Neural cell (in vitro differentiated cells): Measurements from ENCODE around the gene SUPT3H. TPM values are rescaled to one million over a fixed set of nuclear protein-coding genes. Genes with fewer than 3 reads are reported as not detected.

Experiments
- H2AFZ ChIP-seq: fragments of 200-600, 300-800 bp; sonication (generic), shearing (Covaris generic); 2 replicates; pipeline ENCODE4 v1.6.0; 2014; ENCODE audit warnings: low read depth, mild to moderate bottlenecking, antibody characterized with exemption, low read length, moderate library complexity
- H3F3A ChIP-seq: fragments of 200-600 bp; shearing (Covaris generic); 2 replicates; pipeline ENCODE4 v1.6.1; 2016; ENCODE audit warnings: mild to moderate bottlenecking, moderate library complexity, mixed read lengths, antibody characterized with exemption, low read length; ENCODE audit not compliant: insufficient read depth, poor library complexity, severe bottlenecking
- H3K27ac ChIP-seq: fragments of 200-600, 300-800 bp; sonication (generic), shearing (Covaris generic); 2 replicates; pipeline ENCODE4 v1.5.1; 2014; ENCODE audit warnings: mild to moderate bottlenecking, low read length, moderate library complexity
- H3K27me3 ChIP-seq: fragments of 300-800, 200-600 bp; sonication (generic), shearing (Covaris generic); 2 replicates; pipeline ENCODE4 v1.6.0; 2014; ENCODE audit warnings: mild to moderate bottlenecking, low read depth, low read length, moderate library complexity; ENCODE audit not compliant: insufficient read depth
- H3K36me3 ChIP-seq: fragments of 300-800, 200-600 bp; sonication (generic), shearing (Covaris generic); 2 replicates; pipeline ENCODE4 v1.5.1; 2014; ENCODE audit warnings: mild to moderate bottlenecking, antibody characterized with exemption, low read length, moderate library complexity; ENCODE audit not compliant: insufficient read depth
- H3K4me2 ChIP-seq: fragments of 300-800, 200-600 bp; sonication (generic), shearing (Covaris generic); 2 replicates; pipeline ENCODE4 v1.6.0; 2014; ENCODE audit warnings: mild to moderate bottlenecking, low read length
- H3K4me3 ChIP-seq: fragments of 300-800, 200-600 bp; sonication (generic), shearing (Covaris generic); 2 replicates; pipeline ENCODE4 v1.5.1; 2014; ENCODE audit warnings: mild to moderate bottlenecking, low read length, moderate library complexity
- H3K79me2 ChIP-seq: fragments of 200-600 bp; shearing (Covaris generic); replicated peaks from 2 replicates; pipeline ENCODE4 v1.6.0; 2014; ENCODE audit warnings: mild to moderate bottlenecking, low read length, moderate library complexity; ENCODE audit not compliant: insufficient read depth
- H3K9ac ChIP-seq: fragments of 300-800, 200-600 bp; sonication (generic), shearing (Covaris generic); 2 replicates; pipeline ENCODE4 v1.6.1; 2016; ENCODE audit warnings: mild to moderate bottlenecking, low read length, mixed read lengths
- H3K9me2 ChIP-seq: fragments of 200-600 bp; shearing (Covaris generic); 2 replicates; pipeline ENCODE4 v1.6.1; 2016; ENCODE audit warnings: mild to moderate bottlenecking, low read length, mixed read lengths; ENCODE audit not compliant: insufficient read depth
- H3K9me3 ChIP-seq: fragments of 200-600, 300-800 bp; sonication (generic), shearing (Covaris generic); 2 replicates; pipeline ENCODE4 v1.6.1; 2016; ENCODE audit warnings: mild to moderate bottlenecking, mixed run types, low read length, moderate library complexity, mixed read lengths
- H4K20me1 ChIP-seq: fragments of 200-600 bp; shearing (Covaris generic); 2 replicates; pipeline ENCODE4 v1.6.1; 2016; ENCODE audit warnings: mild to moderate bottlenecking, mixed run types; ENCODE audit not compliant: insufficient read depth
- CTCF ChIP-seq: fragments of 450-650 bp; IDR thresholded peaks from 2 replicates; pipeline ENCODE4 v1.5.1; 2014; ENCODE audit warnings: antibody characterized with exemption, mild to moderate bottlenecking, moderate library complexity; ENCODE audit not compliant: poor library complexity, severe bottlenecking
- EP300 ChIP-seq: fragments of 450-650 bp; conservative IDR thresholded peaks from 2 replicates; pipeline ENCODE4 v1.6.1; 2014; ENCODE audit warnings: antibody characterized with exemption, mild to moderate bottlenecking, moderate library complexity; ENCODE audit not compliant: poor library complexity, severe bottlenecking
- EZH2 ChIP-seq: fragments of 200-600, 300-800 bp; shearing (Covaris generic), sonication (generic); IDR thresholded peaks from 2 replicates; pipeline ENCODE4 v1.6.1; 2014; ENCODE audit warnings: antibody characterized with exemption, low read length, borderline replicate concordance, mild to moderate bottlenecking; ENCODE audit not compliant: insufficient read depth, poor library complexity, severe bottlenecking
- MXI1 ChIP-seq: fragments of 450-650 bp; conservative IDR thresholded peaks from 2 replicates; pipeline ENCODE4 v1.6.1; 2014; ENCODE audit warnings: antibody characterized with exemption, mild to moderate bottlenecking; ENCODE audit not compliant: poor library complexity, severe bottlenecking
- POLR2AphosphoS5 ChIP-seq: IDR thresholded peaks from 2 replicates; pipeline ENCODE4 v1.6.1; 2012
- RAD21 ChIP-seq: fragments of 450-650 bp; conservative IDR thresholded peaks from 2 replicates; pipeline ENCODE4 v1.6.1; 2014; ENCODE audit warnings: antibody characterized with exemption, mild to moderate bottlenecking, moderate library complexity
- REST ChIP-seq: IDR thresholded peaks from 2 replicates; pipeline ENCODE4 v1.6.1; 2012; ENCODE audit warnings: borderline replicate concordance
- SMC3 ChIP-seq: fragments of 450-650 bp; conservative IDR thresholded peaks from 2 replicates; pipeline ENCODE4 v1.6.1; 2014; ENCODE audit warnings: antibody characterized with exemption, mild to moderate bottlenecking, moderate library complexity; ENCODE audit not compliant: poor library complexity
- TAF1 ChIP-seq: IDR thresholded peaks from 2 replicates; pipeline ENCODE4 v1.6.1; 2012; ENCODE audit warnings: low read depth
- polyA plus RNA-seq: library from polyadenylated mRNA; depleted of rRNA; stranded (reverse); fragments of >200 nt; gene quantifications from 2 replicates; pipeline ENCODE4 v1.2.3, GENCODE V29; 2014

The SUPT3H gene
- polyA plus RNA-seq, 1 donor from 2014 or later, result 6.8 TPM

- no peak for TF ChIP-seq CTCF
- TF ChIP-seq EZH2, result no peak
- TF ChIP-seq SMC3, result no peak
- TF ChIP-seq TAF1, result no peak
- no peak for TF ChIP-seq RAD21
- Histone ChIP-seq H3F3A (no peaks in the 10 kb centered on the region), H3K9ac (no peak overlapping the region), H2AFZ (no peak overlapping the region), H3K27me3 (peaks cover 12% of the 10 kb centered on the region), H3K36me3 (no peaks in the 10 kb centered on the region), H3K9me3 (no peaks in the 10 kb centered on the region), H3K4me2 (no peak overlapping the region), H3K9me2 (no peaks in the 10 kb centered on the region), H3K27ac (no peak overlapping the region), H3K4me3 (no peak overlapping the region), H3K79me2 (no peaks in the 10 kb centered on the region), H4K20me1 (no peaks in the 10 kb centered on the region)
Observed at GRCh38 chr6:45411959-45412358, 34.2 kb upstream of the SUPT3H start.

- Histone ChIP-seq H3F3A (no peaks in the 10 kb centered on the region), H3K9ac (no peak overlapping the region), H2AFZ (no peak overlapping the region), H3K27ac (no peak overlapping the region), H3K4me3 (no peak overlapping the region), H3K9me2 (no peaks in the 10 kb centered on the region), H3K36me3 (no peaks in the 10 kb centered on the region), H3K27me3 (no peaks in the 10 kb centered on the region), H3K9me3 (no peaks in the 10 kb centered on the region), H3K4me2 (no peak overlapping the region), H3K79me2 (no peaks in the 10 kb centered on the region), H4K20me1 (no peaks in the 10 kb centered on the region)
- TF ChIP-seq POLR2AphosphoS5 (no peak), EZH2 (no peak), EP300 (no peak), CTCF (no peak)
Observed at GRCh38 chr6:45400021-45400420, 22.3 kb upstream of the SUPT3H start.

- H3F3A ChIP-seq, result no peaks in the 10 kb centered on the region
- no peak overlapping the region for H3K9ac ChIP-seq
- no peaks in the 10 kb centered on the region for H3K9me3 ChIP-seq
- no peaks in the 10 kb centered on the region for H3K9me2 ChIP-seq
- TF ChIP-seq EZH2 (no peak), CTCF (no peak), MXI1 (no peak), SMC3 (no peak), EP300 (no peak), REST (no peak), RAD21 (no peak)
- H3K27ac ChIP-seq, result no peak overlapping the region
- no peaks in the 10 kb centered on the region for H3K27me3 ChIP-seq
- no peaks in the 10 kb centered on the region for H3K36me3 ChIP-seq
- H3K79me2 ChIP-seq, result no peaks in the 10 kb centered on the region
- no peak overlapping the region for H2AFZ ChIP-seq
- no peak overlapping the region for H3K4me3 ChIP-seq
- no peaks in the 10 kb centered on the region for H4K20me1 ChIP-seq
- no peak overlapping the region for H3K4me2 ChIP-seq
Observed at GRCh38 chr6:45398075-45398813, 20.5 kb upstream of the SUPT3H start.
